H9 (cell line): ENCODE results near the gene STX1A. TPM values are rescaled to one million over a fixed set of nuclear protein-coding genes. Genes with fewer than 3 reads are reported as not detected.
A peak's percentile ranks its signal among the peaks of the same experiment; 100 is the strongest.

Experiments used
- DNase-seq: peaks from one replicate; pipeline ENCODE4 v3.0.0-alpha.2; 2017
- H2AFZ ChIP-seq: one replicate; pipeline ENCODE4 v1.6.1; 2013; ENCODE audit warnings: mild to moderate bottlenecking, low read length, control low read depth, moderate library complexity
- H2AK5ac ChIP-seq: 2 replicates; pipeline ENCODE4 v1.6.1; 2013; ENCODE audit warnings: low read length, control low read depth, mixed read lengths; ENCODE audit not compliant: insufficient read length
- H2BK120ac ChIP-seq: one replicate; pipeline ENCODE4 v1.6.1; 2013; ENCODE audit warnings: low read depth, mild to moderate bottlenecking, low read length, control low read depth, inconsistent platforms; ENCODE audit not compliant: poor library complexity, severe bottlenecking
- H2BK12ac ChIP-seq: 2 replicates; pipeline ENCODE4 v1.6.1; 2013; ENCODE audit warnings: low read length, control low read depth, mixed read lengths, low read depth; ENCODE audit not compliant: insufficient read length
- H2BK15ac ChIP-seq: 2 replicates; pipeline ENCODE4 v1.6.1; 2013; ENCODE audit warnings: low read depth, low read length, control low read depth
- H2BK20ac ChIP-seq: one replicate; pipeline ENCODE4 v1.6.1; 2013; ENCODE audit warnings: low read depth, mild to moderate bottlenecking, low read length, control low read depth, inconsistent platforms; ENCODE audit not compliant: poor library complexity, severe bottlenecking
- H2BK5ac ChIP-seq: 2 replicates; pipeline ENCODE4 v1.6.1; 2013; ENCODE audit warnings: low read length, control low read depth, mixed read lengths; ENCODE audit not compliant: insufficient read length
- H3K14ac ChIP-seq: 2 replicates; pipeline ENCODE4 v1.6.1; 2013; ENCODE audit warnings: low read length, control low read depth; ENCODE audit not compliant: insufficient read depth
- H3K18ac ChIP-seq: 2 replicates; pipeline ENCODE4 v1.6.1; 2013; ENCODE audit warnings: low read depth, mild to moderate bottlenecking, mixed read lengths, low read length, control low read depth; ENCODE audit not compliant: insufficient read length
- H3K23ac ChIP-seq: 2 replicates; pipeline ENCODE4 v1.6.1; 2013; ENCODE audit warnings: low read length, control low read depth, mixed read lengths, low read depth; ENCODE audit not compliant: insufficient read length
- H3K23me2 ChIP-seq: 2 replicates; pipeline ENCODE4 v1.6.1; 2013; ENCODE audit warnings: low read depth, mild to moderate bottlenecking, mixed read lengths, low read length, control low read depth; ENCODE audit not compliant: insufficient read length, poor library complexity, severe bottlenecking
- H3K27ac ChIP-seq: 2 replicates; pipeline ENCODE4 v1.5.1; 2013; ENCODE audit warnings: low read length, control low read depth, mixed read lengths, low read depth; ENCODE audit not compliant: insufficient read length
- H3K27me3 ChIP-seq: 2 replicates; pipeline ENCODE4 v1.6.1; 2013; ENCODE audit warnings: low read length, control low read depth, inconsistent platforms; ENCODE audit not compliant: insufficient read depth
- H3K4ac ChIP-seq: 2 replicates; pipeline ENCODE4 v1.6.1; 2013; ENCODE audit warnings: low read depth, mild to moderate bottlenecking, control low read depth, inconsistent platforms, low read length, moderate library complexity
- H3K4me1 ChIP-seq: 2 replicates; pipeline ENCODE4 v1.6.1; 2013; ENCODE audit warnings: low read length, control low read depth, inconsistent platforms; ENCODE audit not compliant: insufficient read depth
- H3K4me2 ChIP-seq: 2 replicates; pipeline ENCODE4 v1.6.1; 2013; ENCODE audit warnings: low read length, control low read depth, mixed read lengths; ENCODE audit not compliant: insufficient read length, insufficient read depth
- H3K56ac ChIP-seq: 2 replicates; pipeline ENCODE4 v1.6.1; 2013; ENCODE audit warnings: low read depth, mild to moderate bottlenecking, mixed read lengths, low read length, control low read depth; ENCODE audit not compliant: insufficient read length
- H3K79me1 ChIP-seq: 2 replicates; pipeline ENCODE4 v1.6.1; 2013; ENCODE audit warnings: low read depth, mild to moderate bottlenecking, moderate library complexity, low read length, control low read depth, inconsistent platforms; ENCODE audit not compliant: insufficient read depth, poor library complexity, severe bottlenecking
- H3K79me2 ChIP-seq: 2 replicates; pipeline ENCODE4 v1.6.1; 2013; ENCODE audit warnings: low read length, control low read depth, inconsistent platforms; ENCODE audit not compliant: insufficient read depth
- H3K9ac ChIP-seq: 2 replicates; pipeline ENCODE4 v1.6.1; 2013; ENCODE audit warnings: low read length, control low read depth, mixed read lengths; ENCODE audit not compliant: insufficient read length; ENCODE audit errors: extremely low read depth
- H3K9me3 ChIP-seq: one replicate; pipeline ENCODE4 v1.6.1; 2013; ENCODE audit warnings: low read depth, low read length, inconsistent platforms; ENCODE audit not compliant: control insufficient read depth
- H3T11ph ChIP-seq: one replicate; pipeline ENCODE4 v1.6.1; 2013; ENCODE audit warnings: mild to moderate bottlenecking, low read length, control low read depth, inconsistent platforms
- H4K20me1 ChIP-seq: one replicate; pipeline ENCODE4 v1.6.1; 2013; ENCODE audit not compliant: control insufficient read depth, insufficient read length, insufficient read depth
- H4K5ac ChIP-seq: 2 replicates; pipeline ENCODE4 v1.6.1; 2013; ENCODE audit warnings: low read depth, mild to moderate bottlenecking, mixed read lengths, low read length, control low read depth; ENCODE audit not compliant: insufficient read length
- H4K8ac ChIP-seq: replicated peaks from 2 replicates; pipeline ENCODE4 v1.6.1; 2013; ENCODE audit warnings: low read length, control low read depth, mixed read lengths, low read depth; ENCODE audit not compliant: insufficient read length
- H4K91ac ChIP-seq: 2 replicates; pipeline ENCODE4 v1.6.1; 2013; ENCODE audit warnings: low read depth, mild to moderate bottlenecking, moderate library complexity, mixed read lengths, low read length, control low read depth; ENCODE audit not compliant: insufficient read length
- H3K27ac Mint-ChIP-seq, 3 experiments: 2 replicates in 2 of 3; 3 replicates in 1 of 3; pipeline ENCODE4 v1.8.0; 2020 to 2021; ENCODE audit warnings: mixed read lengths in 3 of 3, mild to moderate bottlenecking in 1 of 3, moderate library complexity in 1 of 3
- H3K27me3 Mint-ChIP-seq: 2 replicates; pipeline ENCODE4 v1.8.0; 2021; ENCODE audit warnings: low read depth, mild to moderate bottlenecking, moderate library complexity, mixed read lengths
- H3K36me3 Mint-ChIP-seq, 3 experiments: 2 replicates in 2 of 3; 3 replicates in 1 of 3; pipeline ENCODE4 v1.8.0; 2020 to 2021; ENCODE audit warnings: low read depth in 3 of 3, mixed read lengths in 3 of 3; ENCODE audit not compliant: insufficient read depth in 1 of 3
- H3K4me1 Mint-ChIP-seq, 2 experiments: 2 replicates each; pipeline ENCODE4 v1.8.0; 2020; ENCODE audit warnings: mixed read lengths in 2 of 2
- H3K4me3 Mint-ChIP-seq, 2 experiments: 2 replicates in 1 of 2; 3 replicates in 1 of 2; pipeline ENCODE4 v1.8.0; 2020 to 2021; ENCODE audit warnings: mild to moderate bottlenecking in 2 of 2, mixed read lengths in 2 of 2, moderate library complexity in 1 of 2
- H3K9me3 Mint-ChIP-seq, 2 experiments: 2 replicates in 1 of 2; 3 replicates in 1 of 2; pipeline ENCODE4 v1.8.0; 2020; ENCODE audit warnings: mild to moderate bottlenecking in 2 of 2, mixed read lengths in 2 of 2, moderate library complexity in 1 of 2
- WGBS: extraction: QIAGEN DNeasy Blood & Tissue Kit; methylation state at CpG from one replicate; pipeline ENCODE4 v1.1.7; 2013; ENCODE audit warnings: missing lambda C conversion rate, low lambda C conversion rate, mixed read lengths; ENCODE audit not compliant: insufficient read length; ENCODE audit errors: extremely low coverage; 5-methylcytosine and 5-hydroxymethylcytosine counted together
- total RNA-seq: library from RNA; stranded (reverse); gene quantifications from 2 replicates; pipeline ENCODE4 v1.2.1, GENCODE V29; 2021
- TF ChIP-seq, protein P1 (sequence below): fragments of 200-600 bp; sonication (generic); conservative IDR thresholded peaks from 3 replicates; pipeline ENCODE4 v1.8.0; 2021; ENCODE audit warnings: antibody characterized with exemption, mild to moderate bottlenecking

The STX1A gene
- total RNA-seq, 1 experiment from 2014 or later: 10.1 TPM

DNA sequence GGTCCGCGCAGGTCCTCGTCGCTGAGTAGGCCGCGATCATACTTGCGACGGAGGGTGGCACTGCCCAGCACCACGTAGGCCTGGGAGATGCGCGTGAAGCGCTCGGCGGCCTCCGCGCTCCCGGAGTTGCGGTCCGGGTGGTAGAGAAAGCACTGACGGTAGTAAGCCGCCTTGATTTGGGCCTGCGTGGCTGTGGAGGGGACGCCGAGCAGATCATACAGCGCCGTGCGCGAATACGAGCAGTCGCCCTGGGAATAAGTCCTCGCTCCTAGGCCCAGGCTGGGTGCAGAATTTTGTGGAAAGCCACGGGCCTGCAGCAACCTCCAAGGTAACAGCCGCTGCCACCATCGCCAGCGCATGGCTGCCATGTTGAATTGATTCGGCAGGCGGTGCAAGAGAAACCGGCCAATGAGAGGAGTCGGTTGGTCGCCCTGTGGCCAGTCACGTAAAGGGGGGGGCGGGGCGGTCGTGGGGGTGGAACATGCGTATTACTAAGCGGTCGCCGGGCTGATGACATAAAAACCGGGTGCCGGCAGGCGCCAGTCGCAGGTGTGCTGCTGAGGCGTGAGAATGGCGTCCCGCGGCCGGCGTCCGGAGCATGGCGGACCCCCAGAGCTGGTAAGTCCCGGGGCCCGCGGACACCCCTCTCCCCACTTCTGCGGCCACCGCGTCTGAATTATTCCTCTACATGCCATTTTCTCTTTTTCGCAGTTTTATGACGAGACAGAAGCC, 36.2 kb downstream of the STX1A start, which contains the start of the genes BUD23 and DNAJC30:
BUD23 (plus strand) TSS at position 542 of the 732 bp plus-strand sequence; CDS start at position 571, 29 bp downstream.
DNAJC30 (minus strand) TSS at position 398 of the 732 bp plus-strand sequence; CDS start at position 368, 30 bp downstream.
- Histone ChIP-seq H3K79me2 (peaks cover 23% of the 10 kb centered on the region; the same call in 1 of the 2 replicates), H3K27ac (no peak within 1 kb of the TSS), H4K20me1 (peaks cover 3% of the 10 kb centered on the region), H4K5ac (peak within 1 kb of the TSS; percentile 74), H4K91ac (no peak within 1 kb of the TSS), H2BK20ac (no peak within 1 kb of the TSS), H3K27me3 (no peaks in the 10 kb centered on the region), H3K9ac (peak within 1 kb of the TSS; percentile 84), H2BK15ac (no peak within 1 kb of the TSS), H2BK5ac (no peak within 1 kb of the TSS), H3K4ac (no peak within 1 kb of the TSS), H2AK5ac (no peak within 1 kb of the TSS), H3K79me1 (peaks cover 19% of the 10 kb centered on the region), H2BK120ac (peak within 1 kb of the TSS; percentile 69), H3T11ph (no peak within 1 kb of the TSS), H3K23me2 (peaks cover 12% of the 10 kb centered on the region), H4K8ac (no peak within 1 kb of the TSS), H3K18ac (peak within 1 kb of the TSS; percentile 97), H3K14ac (peak within 1 kb of the TSS; percentile 94), H3K9me3 (no peaks in the 10 kb centered on the region), H2BK12ac (no peak within 1 kb of the TSS), H3K23ac (no peak within 1 kb of the TSS), H3K4me1 (peaks cover 4% of the 10 kb centered on the region; the same call in 1 of the 2 replicates), H2AFZ (peak within 1 kb of the TSS; percentile 66), H3K4me2 (peak within 1 kb of the TSS; percentile 80), H3K56ac (no peak within 1 kb of the TSS)
- no peaks in the 10 kb centered on the region for H3K27me3 Mint-ChIP-seq
- H3K4me3 Mint-ChIP-seq: peak within 1 kb of the TSS; percentile 90 to 98
- DNase-seq: peak; percentile 98
- TF ChIP-seq, protein P1, sequence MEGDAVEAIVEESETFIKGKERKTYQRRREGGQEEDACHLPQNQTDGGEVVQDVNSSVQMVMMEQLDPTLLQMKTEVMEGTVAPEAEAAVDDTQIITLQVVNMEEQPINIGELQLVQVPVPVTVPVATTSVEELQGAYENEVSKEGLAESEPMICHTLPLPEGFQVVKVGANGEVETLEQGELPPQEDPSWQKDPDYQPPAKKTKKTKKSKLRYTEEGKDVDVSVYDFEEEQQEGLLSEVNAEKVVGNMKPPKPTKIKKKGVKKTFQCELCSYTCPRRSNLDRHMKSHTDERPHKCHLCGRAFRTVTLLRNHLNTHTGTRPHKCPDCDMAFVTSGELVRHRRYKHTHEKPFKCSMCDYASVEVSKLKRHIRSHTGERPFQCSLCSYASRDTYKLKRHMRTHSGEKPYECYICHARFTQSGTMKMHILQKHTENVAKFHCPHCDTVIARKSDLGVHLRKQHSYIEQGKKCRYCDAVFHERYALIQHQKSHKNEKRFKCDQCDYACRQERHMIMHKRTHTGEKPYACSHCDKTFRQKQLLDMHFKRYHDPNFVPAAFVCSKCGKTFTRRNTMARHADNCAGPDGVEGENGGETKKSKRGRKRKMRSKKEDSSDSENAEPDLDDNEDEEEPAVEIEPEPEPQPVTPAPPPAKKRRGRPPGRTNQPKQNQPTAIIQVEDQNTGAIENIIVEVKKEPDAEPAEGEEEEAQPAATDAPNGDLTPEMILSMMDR: no peak
- no CpG with 5 or more reads among the region's 68 CpGs for WGBS
- H3K36me3 Mint-ChIP-seq: peaks cover 22 to 41% (median 28%) of the 10 kb centered on the region in 3 experiments; a peak in 6 of 7 replicates
- H3K27ac Mint-ChIP-seq: peak within 1 kb of the TSS; percentile 91 to 98 (median 97)
- peaks cover 14 to 23% of the 10 kb centered on the region in 2 experiments for H3K4me1 Mint-ChIP-seq
- H3K9me3 Mint-ChIP-seq: no peaks in the 10 kb centered on the region
